ENCODE measurements around the gene MAP3K8.

DNA sequence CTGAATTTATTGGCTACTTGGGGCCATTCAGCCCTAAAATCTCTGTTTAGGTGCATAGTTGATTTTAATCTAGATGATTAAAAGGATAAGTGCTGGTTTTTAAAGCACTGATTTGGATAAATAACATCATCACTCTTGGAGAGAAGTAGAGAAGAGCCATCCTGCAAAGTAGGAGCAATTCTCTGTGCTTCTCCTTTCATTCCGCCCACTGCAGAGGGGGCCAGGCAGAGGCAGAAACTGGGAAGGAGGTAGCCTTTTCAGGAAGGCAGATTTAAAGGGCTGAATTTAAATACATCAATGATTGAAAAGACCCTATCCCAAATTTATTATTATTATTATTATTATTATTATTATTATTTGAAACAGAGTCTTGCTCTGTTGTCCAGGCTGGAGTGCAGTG lies 14.1 kb downstream of the MAP3K8 start:
- no peak for TF ChIP-seq POLR2A (IDR thresholded peaks at IDR 0.05)
- TF ChIP-seq, protein P1, sequence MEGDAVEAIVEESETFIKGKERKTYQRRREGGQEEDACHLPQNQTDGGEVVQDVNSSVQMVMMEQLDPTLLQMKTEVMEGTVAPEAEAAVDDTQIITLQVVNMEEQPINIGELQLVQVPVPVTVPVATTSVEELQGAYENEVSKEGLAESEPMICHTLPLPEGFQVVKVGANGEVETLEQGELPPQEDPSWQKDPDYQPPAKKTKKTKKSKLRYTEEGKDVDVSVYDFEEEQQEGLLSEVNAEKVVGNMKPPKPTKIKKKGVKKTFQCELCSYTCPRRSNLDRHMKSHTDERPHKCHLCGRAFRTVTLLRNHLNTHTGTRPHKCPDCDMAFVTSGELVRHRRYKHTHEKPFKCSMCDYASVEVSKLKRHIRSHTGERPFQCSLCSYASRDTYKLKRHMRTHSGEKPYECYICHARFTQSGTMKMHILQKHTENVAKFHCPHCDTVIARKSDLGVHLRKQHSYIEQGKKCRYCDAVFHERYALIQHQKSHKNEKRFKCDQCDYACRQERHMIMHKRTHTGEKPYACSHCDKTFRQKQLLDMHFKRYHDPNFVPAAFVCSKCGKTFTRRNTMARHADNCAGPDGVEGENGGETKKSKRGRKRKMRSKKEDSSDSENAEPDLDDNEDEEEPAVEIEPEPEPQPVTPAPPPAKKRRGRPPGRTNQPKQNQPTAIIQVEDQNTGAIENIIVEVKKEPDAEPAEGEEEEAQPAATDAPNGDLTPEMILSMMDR (IDR thresholded peaks at IDR 0.05), result no peak
